ENCODE measurements around the gene SNED1.

SNED1 gene

GRCh38 chr2:240957656-240958365 lies 40.6 kb upstream of the SNED1 start:
- ATAC-seq = no peak
- Mint-ChIP-seq H3K27ac (no peak overlapping the region), H3K9me3 (no peaks in the 10 kb centered on the region), H3K27me3 (no peaks in the 10 kb centered on the region), H3K4me1 (no peaks in the 10 kb centered on the region), H3K4me3 (no peak overlapping the region)
- no peak for DNase-seq

DNA sequence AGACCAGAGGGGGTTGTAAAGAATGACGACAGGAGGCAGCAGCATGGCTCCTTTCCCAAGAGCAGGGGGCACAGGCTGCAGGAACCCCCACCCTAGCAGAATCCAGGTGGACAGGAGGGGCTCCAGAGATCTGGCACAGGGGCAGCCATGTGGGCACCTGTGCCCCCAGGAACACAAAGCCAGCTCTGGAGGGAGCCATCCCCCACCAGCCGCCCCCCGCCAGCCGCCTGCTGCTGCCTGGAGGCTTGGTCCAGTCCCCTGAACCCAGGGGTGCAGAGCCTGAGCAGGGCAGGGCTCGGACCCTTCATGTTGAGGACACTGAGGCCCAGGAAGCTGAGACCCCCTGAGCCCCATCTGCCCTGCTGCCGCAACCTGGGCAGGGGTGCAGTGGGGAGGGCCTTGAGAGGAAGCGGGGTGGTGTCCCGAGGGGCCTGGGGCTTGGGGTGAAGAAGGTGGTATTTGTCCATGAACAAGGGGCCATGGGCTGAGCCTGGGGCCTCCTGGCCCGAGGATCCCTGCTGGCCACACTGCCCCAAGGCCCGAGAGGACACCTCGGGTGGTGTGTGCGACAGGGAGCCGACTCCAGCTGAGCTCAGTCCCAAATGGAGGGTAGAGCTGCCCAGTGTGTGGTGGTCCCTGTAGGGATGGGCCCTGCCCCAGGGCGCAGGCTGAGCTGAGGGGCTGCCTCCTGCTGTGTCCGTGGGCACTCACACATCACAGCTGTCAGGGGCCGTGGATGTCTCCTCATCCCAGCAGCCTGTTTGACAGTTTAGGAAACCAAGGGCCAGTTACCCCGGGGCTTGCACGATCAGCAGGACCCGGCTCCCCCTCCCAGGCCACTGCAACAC lies 39.8 kb upstream of the SNED1 start:
- Mint-ChIP-seq H3K9me3 (no peaks in the 10 kb centered on the region), H3K27me3 (no peaks in the 10 kb centered on the region), H3K4me3 (no peak overlapping the region), H3K27ac (no peak overlapping the region), H3K4me1 (no peaks in the 10 kb centered on the region)
- ATAC-seq = no peak
- DNase-seq = peak in 1 of 2 donors; percentile 7

GRCh38 chr2:240959214-240959940 lies 39.0 kb upstream of the SNED1 start:
- Mint-ChIP-seq H3K27ac (no peak overlapping the region), H3K27me3 (no peaks in the 10 kb centered on the region), H3K9me3 (no peaks in the 10 kb centered on the region), H3K4me1 (no peaks in the 10 kb centered on the region), H3K4me3 (no peak overlapping the region)
- no peak for DNase-seq
- no peak for ATAC-seq

DNA sequence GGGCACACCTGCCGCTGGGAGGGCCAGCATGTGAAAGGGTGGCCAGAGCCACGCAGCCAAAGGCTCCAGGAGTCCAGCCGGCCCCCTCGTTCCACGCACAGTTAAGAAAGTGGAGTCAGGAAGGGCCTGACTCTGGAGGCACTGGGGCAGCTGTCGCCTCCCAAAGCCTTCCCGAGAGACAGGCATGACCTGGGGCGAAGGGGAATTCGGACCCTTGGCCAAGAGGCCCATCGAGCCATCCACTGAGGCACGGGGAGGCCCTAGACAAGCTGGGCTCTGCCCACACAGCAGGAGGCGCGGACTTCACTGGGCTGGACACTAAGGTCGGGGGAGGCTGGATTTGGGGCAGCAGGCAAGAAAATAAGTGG lies 38.5 kb upstream of the SNED1 start:
- Mint-ChIP-seq H3K4me1 (no peaks in the 10 kb centered on the region), H3K4me3 (no peak overlapping the region), H3K27me3 (no peaks in the 10 kb centered on the region), H3K27ac (peak overlapping the region in 1 of 2 donors; percentile 78), H3K9me3 (no peaks in the 10 kb centered on the region)
- DNase-seq = no peak
- ATAC-seq = no peak

GRCh38 chr2:240960309-240960970 lies 38.0 kb upstream of the SNED1 start:
- Mint-ChIP-seq H3K4me3 (no peak overlapping the region), H3K27ac (peak overlapping the region in 1 of 2 donors; percentile 61), H3K27me3 (no peaks in the 10 kb centered on the region), H3K4me1 (no peaks in the 10 kb centered on the region), H3K9me3 (no peaks in the 10 kb centered on the region)
- ATAC-seq = no peak
- no peak for DNase-seq

DNA sequence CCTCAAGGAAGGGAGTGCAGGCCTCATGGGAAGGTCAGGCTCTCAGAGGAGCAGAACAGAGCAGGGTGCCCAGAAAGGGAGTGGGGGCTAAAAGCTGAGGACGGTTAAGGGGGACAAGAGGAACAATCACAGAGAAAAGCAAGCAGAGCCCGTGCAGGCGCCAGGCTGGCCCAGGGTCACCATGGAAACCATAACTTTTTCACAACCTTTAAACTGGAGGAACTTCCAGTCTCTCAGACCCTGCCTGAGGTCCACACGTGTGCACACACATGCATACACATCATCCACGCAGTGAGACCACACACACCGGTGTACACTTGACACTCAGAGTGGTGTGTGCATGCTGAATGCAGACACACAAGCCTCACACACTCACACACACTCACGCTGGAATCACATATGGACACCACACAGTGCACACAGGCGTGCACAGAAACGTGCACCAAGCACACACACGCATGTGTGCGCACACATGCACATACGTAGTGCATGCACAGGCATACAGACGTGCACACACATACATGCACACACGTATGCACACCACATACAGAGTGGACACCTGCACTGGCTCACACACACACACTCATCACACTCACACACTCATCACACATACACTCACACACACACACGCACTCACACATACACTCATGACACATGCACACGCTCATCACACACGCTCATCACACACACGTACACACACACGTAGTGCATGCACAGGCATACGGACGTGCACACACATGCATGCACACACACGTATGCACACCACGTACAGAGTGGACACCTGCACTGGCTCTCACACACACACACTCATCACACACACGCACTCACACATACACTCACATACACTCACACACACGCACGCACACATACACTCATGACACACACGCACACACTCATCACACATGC lies 37.2 kb upstream of the SNED1 start:
- Mint-ChIP-seq H3K4me1 (no peaks in the 10 kb centered on the region), H3K27ac (peak overlapping the region in 1 of 2 donors; percentile 61), H3K27me3 (no peaks in the 10 kb centered on the region), H3K9me3 (no peaks in the 10 kb centered on the region), H3K4me3 (no peak overlapping the region)
- DNase-seq = no peak
- no peak for ATAC-seq

GRCh38 chr2:240961910-240962299 lies 36.5 kb upstream of the SNED1 start:
- Mint-ChIP-seq H3K4me1 (no peaks in the 10 kb centered on the region), H3K27ac (no peak overlapping the region), H3K9me3 (no peaks in the 10 kb centered on the region), H3K27me3 (no peaks in the 10 kb centered on the region), H3K4me3 (no peak overlapping the region)
- DNase-seq (no peak), ATAC-seq (no peak)

- H3K4me1 Mint-ChIP-seq = no peaks in the 10 kb centered on the region
- H3K27ac Mint-ChIP-seq = no peak overlapping the region
- ATAC-seq (no peak), DNase-seq (no peak)
- H3K4me3 Mint-ChIP-seq = no peak overlapping the region
- no peaks in the 10 kb centered on the region for H3K27me3 Mint-ChIP-seq
- H3K9me3 Mint-ChIP-seq = no peaks in the 10 kb centered on the region
Observed at GRCh38 chr2:240962300-240963064, 35.9 kb upstream of the SNED1 start.

DNA sequence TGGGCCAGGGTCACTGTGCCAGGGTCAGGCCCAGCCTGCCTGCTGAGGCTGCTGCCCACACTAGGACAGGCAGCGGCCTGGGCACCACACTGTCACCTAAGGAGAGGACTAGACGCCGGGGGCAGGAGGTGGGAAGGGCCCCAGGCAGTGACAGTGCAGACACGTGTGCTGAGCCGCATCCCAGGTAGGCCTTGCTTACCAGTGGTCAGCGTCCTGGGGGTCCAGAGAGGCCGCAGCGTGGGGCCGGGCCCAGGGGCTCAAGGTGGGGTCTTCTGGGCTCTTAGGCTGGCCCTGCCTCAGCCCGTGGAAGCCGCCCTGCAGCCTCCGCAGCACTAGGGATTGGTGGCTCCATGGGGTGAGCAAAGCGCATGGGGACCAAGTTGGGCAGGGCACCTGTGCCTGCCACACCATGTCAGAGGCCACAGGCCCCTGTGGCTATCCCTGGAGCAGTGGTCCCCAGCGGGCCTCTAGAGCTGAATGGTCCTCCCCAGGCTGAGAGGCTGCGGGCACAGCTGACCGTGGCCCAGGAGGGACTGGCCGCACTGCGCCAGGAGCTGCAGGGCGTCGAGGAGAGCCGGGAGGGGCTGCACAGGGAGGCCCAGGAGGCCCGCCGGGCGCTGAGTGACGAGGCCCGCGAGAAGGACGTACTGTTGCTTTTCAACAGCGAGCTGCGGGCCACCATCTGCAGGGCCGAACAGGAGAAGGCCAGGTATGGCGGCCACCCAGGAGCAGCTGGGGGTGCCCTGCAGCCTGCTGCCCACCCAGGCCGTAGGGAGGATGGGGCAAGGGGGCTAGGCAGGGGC lies 35.2 kb upstream of the SNED1 start:
- DNase-seq = no peak
- H3K27ac Mint-ChIP-seq = peak overlapping the region in 1 of 2 donors; percentile 7

GRCh38 chr2:240963868-240964703 lies 34.3 kb upstream of the SNED1 start:
- Mint-ChIP-seq H3K4me3 (no peak overlapping the region), H3K27ac (no peak overlapping the region), H3K9me3 (no peaks in the 10 kb centered on the region), H3K4me1 (no peaks in the 10 kb centered on the region), H3K27me3 (no peaks in the 10 kb centered on the region)
- ATAC-seq = no peak
- no peak for DNase-seq

More for the DNA sequence above, 35.2 kb upstream of the SNED1 start:
- Mint-ChIP-seq H3K4me3 (no peak overlapping the region), H3K9me3 (no peaks in the 10 kb centered on the region), H3K27me3 (no peaks in the 10 kb centered on the region), H3K4me1 (no peaks in the 10 kb centered on the region)
- ATAC-seq = no peak

DNA sequence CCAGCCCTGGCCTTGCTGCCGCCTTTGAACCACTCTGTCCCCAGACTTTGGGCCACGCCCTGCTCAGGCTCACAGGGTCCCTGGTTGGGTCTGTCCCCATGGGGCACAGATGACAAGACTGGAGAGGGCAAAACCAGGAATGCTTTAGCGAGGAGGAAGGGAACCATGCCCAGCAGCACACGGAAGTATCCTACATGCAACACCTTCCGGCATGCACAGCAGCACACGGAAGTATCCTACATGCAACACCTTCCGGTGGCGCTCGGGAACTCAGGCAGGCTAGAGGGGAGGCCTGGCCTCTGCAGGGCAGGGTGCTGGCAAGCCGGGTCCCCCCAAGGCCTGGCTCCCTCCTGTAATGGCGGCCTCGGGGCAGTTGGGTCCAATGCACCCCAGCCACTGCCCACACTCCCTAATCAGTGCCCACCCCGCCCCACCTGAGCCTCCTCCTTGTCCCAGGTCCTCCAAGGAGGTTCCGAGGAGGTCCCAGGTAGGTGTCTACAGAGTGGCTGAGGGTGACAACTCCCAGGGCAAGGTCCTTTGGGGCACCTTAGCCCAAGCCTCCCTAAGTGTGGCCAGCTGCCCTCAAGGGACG lies 33.6 kb upstream of the SNED1 start:
- DNase-seq = no peak
- no peak overlapping the region for H3K4me3 Mint-ChIP-seq
- no peak overlapping the region for H3K27ac Mint-ChIP-seq
- ATAC-seq = no peak
- H3K9me3 Mint-ChIP-seq = no peaks in the 10 kb centered on the region
- H3K27me3 Mint-ChIP-seq = no peaks in the 10 kb centered on the region
- H3K4me1 Mint-ChIP-seq = no peaks in the 10 kb centered on the region

GRCh38 chr2:240965296-240965904 lies 33.0 kb upstream of the SNED1 start:
- Mint-ChIP-seq H3K27me3 (no peaks in the 10 kb centered on the region), H3K4me1 (no peaks in the 10 kb centered on the region), H3K27ac (no peak overlapping the region), H3K9me3 (peaks cover 0 to 4% of the 10 kb centered on the region in 2 donors), H3K4me3 (no peak overlapping the region)
- no peak for DNase-seq
- ATAC-seq = no peak
